ENCODE results near the gene SLC5A5. TPM values are rescaled to one million over a fixed set of nuclear protein-coding genes. Genes with fewer than 3 reads are reported as not detected.

SLC5A5 gene
- total and polyA plus RNA-seq, 2 of the 4 experiments (the other 2 are of a cell fraction): not detected

DNA sequence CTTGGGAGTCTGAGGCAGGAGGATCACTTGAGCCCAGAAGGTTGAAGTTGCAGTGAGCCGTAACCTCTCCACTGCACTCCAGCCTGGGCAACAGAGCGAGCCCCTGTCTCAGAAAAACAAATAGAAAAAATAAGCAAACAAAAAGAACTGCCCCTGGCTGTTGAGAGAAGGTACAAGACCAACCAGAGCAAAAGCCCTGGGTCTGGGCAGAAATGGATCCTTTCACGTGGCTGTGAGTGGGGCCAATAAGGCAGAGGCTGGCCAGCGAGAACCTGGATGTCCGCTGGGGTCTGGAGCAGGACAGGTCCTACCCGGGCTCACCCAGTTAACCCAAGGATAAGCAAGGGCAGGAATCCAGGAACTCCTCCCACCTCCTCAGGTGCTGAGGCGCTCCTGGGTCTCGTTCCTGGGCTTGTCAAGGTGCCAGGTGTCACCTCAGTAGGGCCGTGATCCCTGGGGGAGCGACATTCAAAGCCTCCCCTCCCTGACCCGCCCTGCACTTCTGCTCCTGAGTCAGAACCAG lies 4.7 kb upstream of the SLC5A5 start:
- Histone ChIP-seq H3K36me3 (ENCODE audit: control insufficient read depth, insufficient read depth, low read length) (peaks cover 35% of the 10 kb centered on the region), H2BK15ac (ENCODE audit: low read depth, low read length) (no peak overlapping the region), H3K56ac (ENCODE audit: extremely low read depth, insufficient read depth, low read length) (no peak overlapping the region), H2AK5ac (ENCODE audit: low read depth, low read length) (no peak overlapping the region), H2BK120ac (ENCODE audit: low read depth, low read length) (no peak overlapping the region), H4K5ac (ENCODE audit: low read depth, low read length) (no peak overlapping the region), H3K4ac (ENCODE audit: low read depth, low read length) (no peak overlapping the region), H4K91ac (ENCODE audit: insufficient read depth, low read depth, low read length) (no peak overlapping the region), H4K20me1 (ENCODE audit: insufficient read depth, low read length) (peaks cover 40% of the 10 kb centered on the region), H3K4me2 (ENCODE audit: low read depth, low read length) (no peak overlapping the region), H3K27me3 (ENCODE audit: control insufficient read depth, insufficient read depth, low read length) (peaks cover 31% of the 10 kb centered on the region), H4K8ac (ENCODE audit: low read depth in 2 of 2, low read length in 2 of 2) (no peak overlapping the region), H3K18ac (ENCODE audit: low read depth, low read length) (no peak overlapping the region), H2AFZ (replicated peaks; ENCODE audit: low read length, poor library complexity) (no peak overlapping the region), H3K4me1 (ENCODE audit: control insufficient read depth, insufficient read depth, low read length) (no peaks in the 10 kb centered on the region), H3K27ac (ENCODE audit: insufficient read depth, low read length) (no peak overlapping the region), H3K79me1 (ENCODE audit: low read depth in 1 of 2, low read length in 2 of 2) (peaks cover 6 to 27% of the 10 kb centered on the region in 2 experiments; a peak in 3 of 4 replicates), H3K23ac (ENCODE audit: low read depth, low read length) (no peak overlapping the region), H3K4me3 (ENCODE audit: insufficient read depth, low read depth, low read length) (no peak overlapping the region), H3K9me3 (ENCODE audit: control insufficient read depth, insufficient read depth, low read length) (no peaks in the 10 kb centered on the region), H2BK20ac (ENCODE audit: low read depth, low read length) (no peak overlapping the region), H3K14ac (replicated peaks; ENCODE audit: low read depth, low read length) (no peak overlapping the region), H2BK5ac (ENCODE audit: low read depth, low read length, poor library complexity, severe bottlenecking) (no peak overlapping the region), H3K9me1 (ENCODE audit: insufficient read depth, low read length) (0 out of 2 replicates have a peak, but pooled peaks cover 8% of the 10 kb centered on the region), H3K9ac (ENCODE audit: low read depth, low read length) (no peak overlapping the region), H2AK9ac (replicated peaks; ENCODE audit: low read depth, low read length, poor library complexity) (no peak overlapping the region)
- DNase-seq (no peak), ATAC-seq (ENCODE audit: low read depth) (no peak)
- dilution Hi-C loops (cut with HindIII; ENCODE audit: low sequenced_read_pairs, unreplicated experiment): no loop called here
- TF ChIP-seq CEBPB (IDR thresholded peaks at IDR 0.05; ENCODE audit: low read depth, low read length) (no peak), CHD1 (IDR thresholded peaks at IDR 0.05; ENCODE audit: low read depth, low read length) (no peak), NFE2L2 (IDR thresholded peaks at IDR 0.05; ENCODE audit: low read depth, low read length) (no peak), BHLHE40 (IDR thresholded peaks at IDR 0.05; ENCODE audit: low read depth, low read length) (no peak), RFX5 (IDR thresholded peaks at IDR 0.05; ENCODE audit: low read depth, low read length) (no peak), MXI1 (IDR thresholded peaks at IDR 0.05; ENCODE audit: borderline replicate concordance, low read depth, low read length) (no peak), CTCF (conservative IDR thresholded peaks at IDR 0.05; ENCODE audit: low read depth, low read length) (no peak), MAZ (IDR thresholded peaks at IDR 0.05; ENCODE audit: borderline replicate concordance, low read depth, low read length) (no peak), FOS (IDR thresholded peaks at IDR 0.05; ENCODE audit: low read depth, low read length) (no peak), POLR2A (IDR thresholded peaks at IDR 0.05; ENCODE audit: low read depth, low read length) (no peak), SMC3 (IDR thresholded peaks at IDR 0.05; ENCODE audit: low read depth, low read length) (no peak), RAD21 (IDR thresholded peaks at IDR 0.05; ENCODE audit: low read length) (no peak), RCOR1 (IDR thresholded peaks at IDR 0.05; ENCODE audit: insufficient replicate concordance, low read length) (no peak), MAFK (IDR thresholded peaks at IDR 0.05; ENCODE audit: low read depth, low read length) (no peak)
- TF ChIP-seq, protein P1, sequence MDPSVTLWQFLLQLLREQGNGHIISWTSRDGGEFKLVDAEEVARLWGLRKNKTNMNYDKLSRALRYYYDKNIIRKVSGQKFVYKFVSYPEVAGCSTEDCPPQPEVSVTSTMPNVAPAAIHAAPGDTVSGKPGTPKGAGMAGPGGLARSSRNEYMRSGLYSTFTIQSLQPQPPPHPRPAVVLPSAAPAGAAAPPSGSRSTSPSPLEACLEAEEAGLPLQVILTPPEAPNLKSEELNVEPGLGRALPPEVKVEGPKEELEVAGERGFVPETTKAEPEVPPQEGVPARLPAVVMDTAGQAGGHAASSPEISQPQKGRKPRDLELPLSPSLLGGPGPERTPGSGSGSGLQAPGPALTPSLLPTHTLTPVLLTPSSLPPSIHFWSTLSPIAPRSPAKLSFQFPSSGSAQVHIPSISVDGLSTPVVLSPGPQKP (IDR thresholded peaks at IDR 0.05; ENCODE audit: borderline replicate concordance, low read depth, low read length): no peak
- TF ChIP-seq, protein P2, sequence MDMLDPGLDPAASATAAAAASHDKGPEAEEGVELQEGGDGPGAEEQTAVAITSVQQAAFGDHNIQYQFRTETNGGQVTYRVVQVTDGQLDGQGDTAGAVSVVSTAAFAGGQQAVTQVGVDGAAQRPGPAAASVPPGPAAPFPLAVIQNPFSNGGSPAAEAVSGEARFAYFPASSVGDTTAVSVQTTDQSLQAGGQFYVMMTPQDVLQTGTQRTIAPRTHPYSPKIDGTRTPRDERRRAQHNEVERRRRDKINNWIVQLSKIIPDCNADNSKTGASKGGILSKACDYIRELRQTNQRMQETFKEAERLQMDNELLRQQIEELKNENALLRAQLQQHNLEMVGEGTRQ (IDR thresholded peaks at IDR 0.05; ENCODE audit: low read depth, low read length): no peak
- BruUV-seq (replicated peaks): no TSS peak
- CTCF ChIA-PET: no interaction called here
- POLR2A ChIA-PET (ENCODE audit: unreplicated experiment): no interaction called here
- in situ Hi-C loops (cut with MboI; ENCODE audit: low sequenced_read_pairs): loop anchor here (5.0 kb wide), 1 partner anchor 120 kb away; no protein-coding TSS in a partner anchor
- intact Hi-C loops (cut with micrococcal nuclease): no loop called here
- WGBS, 2 experiments (ENCODE audit: extremely low coverage in 2 of 2, insufficient read length in 1 of 2): 48% methylated on average over 6 of the region's 11 CpGs; no CpG with 5 or more reads in 1 of the 2 experiments
